ENCODE measurements around the gene UBE3D.

The UBE3D gene

DNA sequence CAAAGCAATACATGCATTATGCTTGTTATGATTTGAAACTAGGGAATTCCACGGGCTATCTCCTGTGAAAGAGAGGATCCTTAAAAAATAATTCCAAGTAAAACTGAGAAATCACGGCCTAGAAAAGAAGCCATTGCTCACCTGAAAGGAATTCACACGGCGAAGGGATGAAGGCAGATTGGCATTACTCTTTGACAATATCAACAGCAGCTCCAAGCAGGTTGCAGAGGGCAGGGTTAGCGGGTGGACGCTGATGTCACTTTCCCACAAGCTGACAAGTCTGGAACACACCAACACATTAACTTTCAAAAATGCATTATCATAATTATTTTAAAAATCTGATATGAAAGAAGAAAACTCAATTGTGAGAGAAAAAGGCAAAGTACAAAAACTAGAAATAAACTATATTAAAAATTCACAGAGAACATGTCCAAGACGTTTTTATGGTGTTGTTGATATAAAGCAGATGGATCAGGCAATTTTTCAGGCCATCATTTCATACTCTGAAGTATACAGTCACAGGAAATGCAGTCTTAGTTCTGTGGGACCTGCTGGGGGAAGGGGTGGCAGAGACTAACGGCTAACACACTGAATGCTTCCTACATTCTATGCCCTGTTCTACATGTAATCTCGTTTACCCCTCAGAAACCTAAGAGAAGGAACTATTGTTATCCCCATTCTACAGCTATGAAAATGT lies 108.3 kb downstream of the UBE3D start:
- Histone ChIP-seq H3K9me3 (ENCODE audit: control insufficient read depth, low read length) (no peaks in the 10 kb centered on the region), H3K27ac (no peak overlapping the region), H3K27me3 (ENCODE audit: control insufficient read depth, insufficient read depth, low read length) (no peaks in the 10 kb centered on the region), H3K4me3 (ENCODE audit: low read depth, low read length) (no peak overlapping the region), H3K4me1 (no peaks in the 10 kb centered on the region), H3K4me2 (ENCODE audit: low read length) (no peak overlapping the region), H2AFZ (no peak overlapping the region), H3K36me3 (ENCODE audit: control insufficient read depth, insufficient read depth, low read length) (no peaks in the 10 kb centered on the region), H3K79me2 (no peaks in the 10 kb centered on the region), H3K9ac (no peak overlapping the region)
- TF ChIP-seq, protein P1, sequence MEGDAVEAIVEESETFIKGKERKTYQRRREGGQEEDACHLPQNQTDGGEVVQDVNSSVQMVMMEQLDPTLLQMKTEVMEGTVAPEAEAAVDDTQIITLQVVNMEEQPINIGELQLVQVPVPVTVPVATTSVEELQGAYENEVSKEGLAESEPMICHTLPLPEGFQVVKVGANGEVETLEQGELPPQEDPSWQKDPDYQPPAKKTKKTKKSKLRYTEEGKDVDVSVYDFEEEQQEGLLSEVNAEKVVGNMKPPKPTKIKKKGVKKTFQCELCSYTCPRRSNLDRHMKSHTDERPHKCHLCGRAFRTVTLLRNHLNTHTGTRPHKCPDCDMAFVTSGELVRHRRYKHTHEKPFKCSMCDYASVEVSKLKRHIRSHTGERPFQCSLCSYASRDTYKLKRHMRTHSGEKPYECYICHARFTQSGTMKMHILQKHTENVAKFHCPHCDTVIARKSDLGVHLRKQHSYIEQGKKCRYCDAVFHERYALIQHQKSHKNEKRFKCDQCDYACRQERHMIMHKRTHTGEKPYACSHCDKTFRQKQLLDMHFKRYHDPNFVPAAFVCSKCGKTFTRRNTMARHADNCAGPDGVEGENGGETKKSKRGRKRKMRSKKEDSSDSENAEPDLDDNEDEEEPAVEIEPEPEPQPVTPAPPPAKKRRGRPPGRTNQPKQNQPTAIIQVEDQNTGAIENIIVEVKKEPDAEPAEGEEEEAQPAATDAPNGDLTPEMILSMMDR (IDR thresholded peaks at IDR 0.05), result no peak

DNA sequence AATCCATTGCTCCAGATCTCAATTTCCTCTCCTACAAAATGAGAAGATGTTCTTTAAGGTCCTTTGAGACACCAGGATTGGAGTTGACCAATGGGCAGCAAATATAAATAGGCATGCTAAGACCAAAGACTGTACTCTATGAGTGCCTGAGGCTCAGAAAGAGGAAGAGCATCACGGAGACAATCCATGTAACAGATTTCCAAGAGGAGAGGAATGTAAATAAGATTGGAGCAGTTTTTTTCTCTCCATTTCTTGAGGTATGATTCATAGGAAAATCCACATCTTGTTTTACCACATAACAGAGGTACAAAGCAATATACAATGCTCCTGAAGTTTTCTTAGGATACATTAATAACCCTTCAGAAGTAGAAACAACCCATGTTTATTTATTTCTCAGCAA lies 109.8 kb downstream of the UBE3D start:
- Histone ChIP-seq H3K79me2 (no peaks in the 10 kb centered on the region), H3K27ac (no peak overlapping the region), H3K4me2 (ENCODE audit: low read length) (no peak overlapping the region), H3K4me1 (no peaks in the 10 kb centered on the region), H3K27me3 (ENCODE audit: control insufficient read depth, insufficient read depth, low read length) (no peaks in the 10 kb centered on the region), H3K9me3 (ENCODE audit: control insufficient read depth, low read length) (no peaks in the 10 kb centered on the region), H3K9ac (no peak overlapping the region), H2AFZ (no peak overlapping the region), H3K36me3 (ENCODE audit: control insufficient read depth, insufficient read depth, low read length) (no peaks in the 10 kb centered on the region), H3K4me3 (ENCODE audit: low read depth, low read length) (no peak overlapping the region)
- TF ChIP-seq, protein P1 (IDR thresholded peaks at IDR 0.05), result no peak

GRCh38 chr6:82954937-82955577 lies 110.6 kb downstream of the UBE3D start:
- Histone ChIP-seq H3K9me3 (ENCODE audit: control insufficient read depth, low read length) (no peaks in the 10 kb centered on the region), H3K4me3 (ENCODE audit: low read depth, low read length) (no peak overlapping the region), H3K4me2 (ENCODE audit: low read length) (no peak overlapping the region), H3K27me3 (ENCODE audit: control insufficient read depth, insufficient read depth, low read length) (no peaks in the 10 kb centered on the region), H2AFZ (no peak overlapping the region), H3K79me2 (no peaks in the 10 kb centered on the region), H3K4me1 (no peaks in the 10 kb centered on the region), H3K27ac (no peak overlapping the region), H3K36me3 (ENCODE audit: control insufficient read depth, insufficient read depth, low read length) (no peaks in the 10 kb centered on the region), H3K9ac (no peak overlapping the region)
- TF ChIP-seq, protein P1 (IDR thresholded peaks at IDR 0.05), result no peak

DNA sequence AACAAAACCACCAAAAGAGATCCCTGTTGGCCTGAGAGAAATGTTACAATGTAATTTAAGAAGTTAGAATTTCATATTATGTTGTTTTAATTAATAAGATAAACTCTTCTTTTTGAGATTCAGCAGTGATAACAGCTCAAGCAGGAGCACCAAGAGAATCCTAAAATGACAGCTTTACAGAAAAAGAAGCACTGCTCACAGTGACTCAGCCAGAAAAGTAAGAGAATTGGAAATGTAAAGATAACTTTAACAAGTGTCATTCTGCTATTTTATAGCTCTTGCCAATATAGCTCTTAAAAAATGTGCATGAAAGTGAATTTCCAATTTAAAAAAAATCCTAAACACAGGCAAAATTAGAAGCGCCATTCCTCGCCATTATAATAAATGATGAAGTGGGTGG lies 111.3 kb downstream of the UBE3D start:
- no peak overlapping the region for H3K9ac ChIP-seq
- TF ChIP-seq, protein P1 (IDR thresholded peaks at IDR 0.05), result no peak
- H3K4me2 ChIP-seq (ENCODE audit: low read length), result no peak overlapping the region
- H3K79me2 ChIP-seq, result no peaks in the 10 kb centered on the region
- no peaks in the 10 kb centered on the region for H3K4me1 ChIP-seq
- no peaks in the 10 kb centered on the region for H3K36me3 ChIP-seq (ENCODE audit: control insufficient read depth, insufficient read depth, low read length)
- H3K27me3 ChIP-seq (ENCODE audit: control insufficient read depth, insufficient read depth, low read length), result no peaks in the 10 kb centered on the region
- no peak overlapping the region for H2AFZ ChIP-seq
- H3K9me3 ChIP-seq (ENCODE audit: control insufficient read depth, low read length), result no peaks in the 10 kb centered on the region
- no peak overlapping the region for H3K4me3 ChIP-seq (ENCODE audit: low read depth, low read length)
- H3K27ac ChIP-seq, result no peak overlapping the region

- Histone ChIP-seq H3K27me3 (ENCODE audit: control insufficient read depth, insufficient read depth, low read length) (no peaks in the 10 kb centered on the region), H3K4me3 (ENCODE audit: low read depth, low read length) (no peak overlapping the region), H3K4me2 (ENCODE audit: low read length) (no peak overlapping the region), H2AFZ (no peak overlapping the region), H3K9ac (no peak overlapping the region), H3K9me3 (ENCODE audit: control insufficient read depth, low read length) (no peaks in the 10 kb centered on the region), H3K4me1 (no peaks in the 10 kb centered on the region), H3K27ac (no peak overlapping the region), H3K79me2 (no peaks in the 10 kb centered on the region), H3K36me3 (ENCODE audit: control insufficient read depth, insufficient read depth, low read length) (no peaks in the 10 kb centered on the region)
- TF ChIP-seq, protein P1 (IDR thresholded peaks at IDR 0.05), result no peak
Observed at GRCh38 chr6:82953871-82954270, 111.8 kb downstream of the UBE3D start.
